HepG2 (cell line): ENCODE measurements around the gene CISH. TPM values are rescaled to one million over a fixed set of nuclear protein-coding genes. Genes with fewer than 3 reads are reported as not detected.

Experiments
- ATAC-seq: fragments of 200-7000 bp; cut with Tn5 transposase; 3 replicates; pipeline ENCODE4 v1.9.1; 2020; ENCODE audit warnings: mild to moderate bottlenecking, moderate library complexity
- BruUV-seq: library from RNA; stranded (reverse); fragments of 400-500 nt; replicated peaks from 2 replicates; lab custom pipeline; 2021; lab: Mats Ljungman, UMichigan
- CTCF ChIA-PET: fragments of 300-600 bp; formaldehyde crosslinking; extraction: SDS; loops from one replicate; lab custom pipeline; 2021; ENCODE audit warnings: low total read pairs, inconsistent platforms, low intra/inter-chr PET ratio; lab: Yijun Ruan, JAX
- POLR2A ChIA-PET: fragments of 350-600 bp; sonication (Branson Sonifier 250); formaldehyde crosslinking; loops from one replicate; lab custom pipeline; 2020; ENCODE audit warnings: antibody characterized with exemption, inconsistent platforms; lab: Yijun Ruan, JAX
- DNase-seq: peaks from one replicate; pipeline ENCODE4 v3.0.0-alpha.2; 2015; ENCODE audit warnings: low spot score
- FAIRE-seq: peaks from 3 replicates; lab custom pipeline; 2011; peaks lifted over from hg19 to GRCh38; lab: Jason Lieb, UNC
- H2AFZ ChIP-seq: one replicate; pipeline ENCODE4 v1.6.1; 2011; ENCODE audit warnings: low read length, inconsistent platforms
- H3K27ac ChIP-seq: fragments of 300-600 bp; 3 replicates; pipeline ENCODE4 v1.8.0; 2011; ENCODE audit warnings: mixed run types, mild to moderate bottlenecking, mixed read lengths, low read length, inconsistent platforms; ENCODE audit not compliant: insufficient read depth; ENCODE audit errors: extremely low read length
- H3K27me3 ChIP-seq, 2 experiments: fragments of 200-600 bp in 1 of 2; 2 replicates in 1 of 2; 3 replicates in 1 of 2; pipeline versions ENCODE4 v1.6.0 to v1.8.0; 2011; ENCODE audit warnings: low read length in 2 of 2, mild to moderate bottlenecking in 2 of 2, moderate library complexity in 2 of 2, inconsistent platforms in 1 of 2; ENCODE audit not compliant: insufficient read depth in 2 of 2, control insufficient read depth in 1 of 2
- H3K36me3 ChIP-seq, 2 experiments: fragments of 200-600 bp in 1 of 2; replicated peaks in 1 of 2; 2 replicates in 1 of 2; 3 replicates in 1 of 2; pipeline versions ENCODE4 v1.5.1 to v1.8.0; 2011; ENCODE audit warnings: low read length in 2 of 2, inconsistent platforms in 1 of 2; ENCODE audit not compliant: insufficient read depth in 2 of 2, control insufficient read depth in 1 of 2
- H3K4me1 ChIP-seq: 2 replicates; pipeline ENCODE4 v1.5.1; 2012; ENCODE audit warnings: low read length, inconsistent platforms; ENCODE audit not compliant: insufficient read depth
- H3K4me2 ChIP-seq: 2 replicates; pipeline ENCODE4 v1.6.0; 2011; ENCODE audit warnings: low read depth, low read length, inconsistent platforms
- H3K4me3 ChIP-seq, 3 experiments: fragments of 200-600 bp in 1 of 3; sonication (generic), shearing (Covaris generic) in 1 of 3; replicated peaks in 1 of 3; 2 replicates each; pipeline ENCODE4 v1.5.1; 2011 to 2016; ENCODE audit warnings: low read length in 3 of 3, inconsistent platforms in 2 of 3, low read depth in 2 of 3, mild to moderate bottlenecking in 2 of 3, control low read depth in 1 of 3, mixed read lengths in 1 of 3; ENCODE audit not compliant: insufficient read depth in 1 of 3
- H3K79me2 ChIP-seq: one replicate; pipeline ENCODE4 v1.6.1; 2011; ENCODE audit warnings: low read length, inconsistent platforms; ENCODE audit not compliant: insufficient read depth
- H3K9ac ChIP-seq: 2 replicates; pipeline ENCODE4 v1.6.0; 2011; ENCODE audit warnings: mild to moderate bottlenecking, low read depth, low read length, inconsistent platforms; ENCODE audit not compliant: insufficient read depth
- H3K9me3 ChIP-seq: 2 replicates; pipeline ENCODE4 v1.5.1; 2012; ENCODE audit warnings: mild to moderate bottlenecking, low read length
- H4K20me1 ChIP-seq: 2 replicates; pipeline ENCODE4 v1.6.0; 2011; ENCODE audit warnings: inconsistent platforms, mild to moderate bottlenecking, low read length, moderate library complexity; ENCODE audit not compliant: insufficient read depth
- FOXA1 ChIP-seq, 2 experiments: fragments of 450-650 bp in 1 of 2; sonication (generic) in 1 of 2; formaldehyde crosslinking in 1 of 2; IDR thresholded peaks; 2 replicates each; pipeline versions ENCODE4 v1.4.0 to v1.6.1; 2016 to 2020; ENCODE audit warnings: missing genetic modification reagents in 1 of 2
- FOXO4 ChIP-seq: sonication (generic); formaldehyde crosslinking; conservative IDR thresholded peaks from 2 replicates; pipeline ENCODE4 v1.8.1; 2023; ENCODE audit warnings: missing genetic modification reagents
- MED13 ChIP-seq: sonication (generic); formaldehyde crosslinking; IDR thresholded peaks from 2 replicates; pipeline ENCODE4 v1.5.0; 2020; ENCODE audit warnings: missing genetic modification reagents
- ZNF574 ChIP-seq: sonication (generic); formaldehyde crosslinking; IDR thresholded peaks from 2 replicates; pipeline ENCODE4 v1.4.0; 2020; ENCODE audit warnings: missing genetic modification reagents
- WGBS: methylation state at CpG from one replicate; pipeline ENCODE4 v1.1.6; 2017; ENCODE audit warnings: low lambda C conversion rate; 5-methylcytosine and 5-hydroxymethylcytosine counted together
- in situ Hi-C: cut with HindIII; loops from 2 replicates; pipeline ENCODE4 v1.10.0; 2017; ENCODE audit warnings: low pct_unique_long_range_greater_than_20kb; ENCODE audit not compliant: extremely low pct_ligation_motif_present
- intact Hi-C: fragments of 100-400 bp; cut with micrococcal nuclease; formaldehyde crosslinking; loops from one replicate; pipeline ENCODE4 v1.10.0; 2022; ENCODE audit not compliant: unreplicated experiment
- polyA plus RNA-seq, 8 experiments: library from polyadenylated mRNA; depleted of rRNA in 3 of 8; stranded (reverse) in 7 of 8; unstranded in 1 of 8; fragments of >200 nt; fragmentation: Illumina TruSeq in 4 of 8; extraction: Trizol in 4 of 8; gene quantifications; 2 replicates each; pipeline versions ENCODE4 v1.2.1 to v1.2.3, GENCODE V29; 2011 to 2016; ENCODE audit warnings: low read depth in 4 of 8, missing spikeins in 1 of 8, mixed read lengths in 1 of 8; ENCODE audit not compliant: insufficient read depth in 1 of 8
- total RNA-seq, 5 experiments: library from RNA; depleted of rRNA; stranded (reverse); fragments of >200 nt; fragmentation: Illumina TruSeq; extraction: Trizol; gene quantifications; 2 replicates each; pipeline ENCODE4 v1.2.3, GENCODE V29; 2016; ENCODE audit warnings: low read depth in 1 of 5
- TF ChIP-seq, protein P1 (sequence below): sonication (generic); formaldehyde crosslinking; IDR thresholded peaks from 2 replicates; pipeline ENCODE4 v1.4.0; 2020; ENCODE audit warnings: missing genetic modification reagents

CISH gene
- total and polyA plus RNA-seq, 2 of the 13 experiments (the other 11 are each of a cell fraction or from before 2014, with no cell fraction given), result 0.91 to 1.5 TPM

- WGBS, result 5% methylated on average over 1 of the region's 3 CpGs
- H3K4me1 ChIP-seq, result 0 out of 2 replicates have a peak, but pooled peaks cover under 1% of the 10 kb centered on the region
- no peaks in the 10 kb centered on the region for H3K36me3 ChIP-seq
- H3K9me3 ChIP-seq, result no peaks in the 10 kb centered on the region
- no peaks in the 10 kb centered on the region for H3K79me2 ChIP-seq
- intact Hi-C loops, result no loop called here
- no peak overlapping the region for H3K4me3 ChIP-seq
- no peak overlapping the region for H3K4me2 ChIP-seq
- H4K20me1 ChIP-seq, result no peaks in the 10 kb centered on the region
- H2AFZ ChIP-seq, result no peak overlapping the region
- H3K27me3 ChIP-seq, result peaks cover 0 to 33% of the 10 kb centered on the region in 2 experiments; a peak in 3 of 5 replicates
- TF ChIP-seq, protein P1, sequence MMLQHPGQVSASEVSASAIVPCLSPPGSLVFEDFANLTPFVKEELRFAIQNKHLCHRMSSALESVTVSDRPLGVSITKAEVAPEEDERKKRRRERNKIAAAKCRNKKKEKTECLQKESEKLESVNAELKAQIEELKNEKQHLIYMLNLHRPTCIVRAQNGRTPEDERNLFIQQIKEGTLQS (CRISPR knock-in tag), result no peak
- TF ChIP-seq FOXO4 (CRISPR knock-in tag) (no peak), FOXA1 (IDR thresholded peaks at IDR 0.05) (no peak), FOXA1 (CRISPR knock-in tag; IDR thresholded peaks at IDR 0.05) (no peak), ZNF574 (CRISPR knock-in tag) (no peak), MED13 (no peak)
- ATAC-seq, result no peak
- BruUV-seq, result no TSS peak
- in situ Hi-C loops, result no loop called here
- FAIRE-seq, result no peak
- no peak overlapping the region for H3K27ac ChIP-seq
- POLR2A ChIA-PET, result no interaction called here
- no peak for DNase-seq
- CTCF ChIA-PET, result no interaction called here
- no peak overlapping the region for H3K9ac ChIP-seq
Measured at GRCh38 chr3:50657816-50658215, 46.2 kb upstream of the CISH start.
